HG02678 (cell line): ENCODE data around the gene CYP17A1.

Source experiments
- ATAC-seq: cut with Tn5 transposase; IDR thresholded peaks from one replicate; pipeline ENCODE4 v1.9.1; 2021; ENCODE audit warnings: mild to moderate bottlenecking, moderate library complexity; ENCODE audit not compliant: unreplicated experiment

The CYP17A1 gene

GRCh38 chr10:102811346-102811745, 25.9 kb downstream of the CYP17A1 start:
- ATAC-seq: no peak

GRCh38 chr10:102808380-102808779, 28.8 kb downstream of the CYP17A1 start:
- no peak for ATAC-seq

- ATAC-seq: no peak
Measured at GRCh38 chr10:102804382-102805055, 32.7 kb downstream of the CYP17A1 start.

- peak; percentile 40 for ATAC-seq
Measured at GRCh38 chr10:102802920-102803534, 34.2 kb downstream of the CYP17A1 start.

- no peak for ATAC-seq
Measured at GRCh38 chr10:102801978-102802377, 35.2 kb downstream of the CYP17A1 start.

- ATAC-seq: no peak
Measured at GRCh38 chr10:102801496-102801895, 35.7 kb downstream of the CYP17A1 start.

GRCh38 chr10:102800611-102801335, 36.4 kb downstream of the CYP17A1 start:
- no peak for ATAC-seq

GRCh38 chr10:102799691-102800471, 37.3 kb downstream of the CYP17A1 start:
- no peak for ATAC-seq

GRCh38 chr10:102796407-102797176, 40.6 kb downstream of the CYP17A1 start:
- ATAC-seq: peak; percentile 99

GRCh38 chr10:102795453-102796406, 41.5 kb downstream of the CYP17A1 start:
- peak; percentile 28 for ATAC-seq

GRCh38 chr10:102791754-102792395, 45.3 kb downstream of the CYP17A1 start:
- ATAC-seq: no peak

- ATAC-seq: no peak
Measured at GRCh38 chr10:102785818-102786217, 51.4 kb downstream of the CYP17A1 start.

- no peak for ATAC-seq
Measured at GRCh38 chr10:102783568-102783967, 53.6 kb downstream of the CYP17A1 start.

- no peak for ATAC-seq
Measured at GRCh38 chr10:102782673-102783551, 54.3 kb downstream of the CYP17A1 start.

GRCh38 chr10:102781921-102782557, 55.2 kb downstream of the CYP17A1 start:
- ATAC-seq: no peak

GRCh38 chr10:102781090-102781920, 55.9 kb downstream of the CYP17A1 start:
- ATAC-seq: no peak
